Fibroblast of pulmonary artery (primary cell): ENCODE measurements around the gene ALDH1B1.

ENCODE experiments used
- DNase-seq: peaks from one replicate; pipeline ENCODE4 v3.0.0-alpha.2; 2010; ENCODE audit warnings: low read depth
- H3K4me3 ChIP-seq: replicated peaks from 2 replicates; pipeline ENCODE4 v1.5.1; 2011; ENCODE audit warnings: low read depth, mild to moderate bottlenecking, control low read depth, low read length, moderate library complexity
- TF ChIP-seq, protein P1 (sequence below): IDR thresholded peaks from 2 replicates; pipeline ENCODE4 v1.5.1; 2011; ENCODE audit warnings: mild to moderate bottlenecking, control low read depth, low read length, inconsistent platforms; ENCODE audit errors: missing control alignments

Gene ALDH1B1

DNA sequence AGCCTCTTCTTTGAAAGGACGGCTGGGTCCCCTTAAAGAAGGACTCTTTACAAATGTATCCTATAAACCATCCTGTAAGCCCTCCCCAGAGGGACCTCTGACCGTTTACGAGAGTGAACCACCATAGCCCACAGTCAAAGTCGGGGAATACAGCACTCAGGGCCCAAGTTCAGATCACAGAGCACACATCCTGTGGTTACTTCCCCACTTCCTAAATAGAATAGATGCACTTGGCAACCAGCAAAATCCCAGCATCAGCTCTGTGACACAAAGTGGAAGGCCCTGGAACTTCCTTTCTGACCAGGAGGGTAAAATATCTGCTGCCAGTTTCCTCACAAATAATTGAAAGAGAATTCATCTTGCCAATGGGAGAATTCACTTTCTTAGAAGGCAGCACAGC lies 38.6 kb downstream of the ALDH1B1 start:
- no peak overlapping the region for H3K4me3 ChIP-seq
- DNase-seq: no peak
- TF ChIP-seq, protein P1, sequence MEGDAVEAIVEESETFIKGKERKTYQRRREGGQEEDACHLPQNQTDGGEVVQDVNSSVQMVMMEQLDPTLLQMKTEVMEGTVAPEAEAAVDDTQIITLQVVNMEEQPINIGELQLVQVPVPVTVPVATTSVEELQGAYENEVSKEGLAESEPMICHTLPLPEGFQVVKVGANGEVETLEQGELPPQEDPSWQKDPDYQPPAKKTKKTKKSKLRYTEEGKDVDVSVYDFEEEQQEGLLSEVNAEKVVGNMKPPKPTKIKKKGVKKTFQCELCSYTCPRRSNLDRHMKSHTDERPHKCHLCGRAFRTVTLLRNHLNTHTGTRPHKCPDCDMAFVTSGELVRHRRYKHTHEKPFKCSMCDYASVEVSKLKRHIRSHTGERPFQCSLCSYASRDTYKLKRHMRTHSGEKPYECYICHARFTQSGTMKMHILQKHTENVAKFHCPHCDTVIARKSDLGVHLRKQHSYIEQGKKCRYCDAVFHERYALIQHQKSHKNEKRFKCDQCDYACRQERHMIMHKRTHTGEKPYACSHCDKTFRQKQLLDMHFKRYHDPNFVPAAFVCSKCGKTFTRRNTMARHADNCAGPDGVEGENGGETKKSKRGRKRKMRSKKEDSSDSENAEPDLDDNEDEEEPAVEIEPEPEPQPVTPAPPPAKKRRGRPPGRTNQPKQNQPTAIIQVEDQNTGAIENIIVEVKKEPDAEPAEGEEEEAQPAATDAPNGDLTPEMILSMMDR: no peak

DNA sequence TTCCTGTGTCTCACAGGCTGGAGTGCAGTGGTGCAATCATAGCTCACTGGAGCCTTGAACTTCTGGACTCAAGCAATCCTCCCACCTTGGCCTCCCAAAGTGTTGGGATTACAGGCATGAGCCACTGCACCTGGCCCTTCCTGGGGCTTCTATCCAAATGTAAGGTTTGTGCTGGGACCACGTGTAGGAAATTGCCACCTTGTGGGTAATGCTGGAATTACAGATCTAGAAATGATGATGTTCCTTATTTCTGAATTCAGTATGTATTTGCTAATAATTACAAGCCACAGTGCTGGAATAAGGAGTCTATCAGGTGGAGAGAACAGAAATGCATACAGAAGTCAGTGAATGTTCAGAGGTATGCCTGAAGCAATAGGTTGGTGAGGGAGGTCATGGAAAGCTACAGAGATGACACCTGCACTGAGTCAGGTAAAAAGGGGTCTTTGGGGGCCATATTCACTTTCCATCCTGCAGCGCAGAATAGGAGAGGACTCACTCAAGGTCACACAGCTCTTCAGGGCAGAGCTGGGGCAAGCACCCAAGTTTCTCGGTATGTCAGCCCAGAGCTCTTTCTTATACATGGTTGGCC lies 40.5 kb downstream of the ALDH1B1 start:
- DNase-seq: peak; percentile 64
- TF ChIP-seq, protein P1: peak; percentile 61

DNA sequence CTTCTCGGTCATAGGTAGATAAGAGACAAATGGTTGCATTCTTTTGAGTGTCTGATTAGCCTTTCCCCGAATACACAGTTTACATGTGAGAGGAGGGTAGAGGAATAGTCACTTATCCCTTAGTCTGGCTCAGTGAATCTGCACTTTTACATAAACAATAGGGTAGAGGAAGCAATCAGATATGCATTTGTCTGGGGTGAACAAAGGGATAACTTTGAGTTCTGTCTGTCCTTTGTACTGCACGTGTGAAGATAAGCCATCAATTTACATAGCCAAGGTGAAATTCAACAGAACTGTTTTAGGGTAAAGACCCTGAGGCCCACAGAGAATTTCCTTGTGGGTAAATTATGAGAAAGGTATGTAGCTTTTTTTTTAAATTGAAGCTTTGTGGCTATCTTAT lies 41.9 kb downstream of the ALDH1B1 start:
- DNase-seq: no peak
- no peak overlapping the region for H3K4me3 ChIP-seq
- TF ChIP-seq, protein P1: no peak

More for the DNA sequence above, 40.5 kb downstream of the ALDH1B1 start:
- no peak overlapping the region for H3K4me3 ChIP-seq

DNA sequence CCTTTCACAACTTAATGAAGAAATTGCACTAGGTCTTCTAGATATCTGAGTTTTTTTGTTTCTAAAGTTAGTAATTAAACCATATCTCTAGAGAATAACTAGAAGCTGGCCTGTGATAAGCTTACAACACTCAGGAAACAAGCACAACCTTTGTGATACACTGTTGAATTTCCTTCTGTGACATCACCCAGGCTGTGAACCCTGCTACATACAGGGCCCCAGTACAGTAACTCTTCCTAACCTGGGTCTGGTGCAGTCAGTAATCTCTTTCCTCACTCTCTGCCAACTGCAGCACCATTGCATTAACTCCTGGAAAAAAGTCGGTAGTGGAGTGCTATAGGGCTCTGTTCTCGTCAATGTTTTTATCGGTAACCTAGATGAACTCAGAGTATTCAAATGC lies 42.4 kb downstream of the ALDH1B1 start:
- TF ChIP-seq, protein P1: no peak
- no peak overlapping the region for H3K4me3 ChIP-seq
- no peak for DNase-seq

DNA sequence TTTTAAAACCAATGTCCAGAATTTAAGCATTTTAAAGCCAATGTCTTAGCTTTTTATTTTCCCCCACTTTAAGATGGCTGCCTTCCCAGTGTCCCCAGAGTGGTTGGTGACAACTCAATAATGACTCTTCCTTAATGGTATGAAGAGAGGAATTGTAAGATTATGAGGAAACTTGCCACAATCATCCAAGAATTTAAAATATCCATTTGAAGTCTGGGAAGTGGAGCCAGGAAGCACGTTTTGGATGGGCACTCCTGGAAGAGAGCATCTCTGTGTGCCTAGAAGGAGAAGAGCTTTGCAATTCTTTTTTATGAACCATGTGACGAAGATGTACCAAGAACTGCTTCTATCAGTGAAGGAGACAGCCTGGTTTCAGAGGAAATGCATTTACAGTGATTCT lies 43.0 kb downstream of the ALDH1B1 start:
- no peak overlapping the region for H3K4me3 ChIP-seq
- no peak for DNase-seq
- TF ChIP-seq, protein P1: no peak

DNA sequence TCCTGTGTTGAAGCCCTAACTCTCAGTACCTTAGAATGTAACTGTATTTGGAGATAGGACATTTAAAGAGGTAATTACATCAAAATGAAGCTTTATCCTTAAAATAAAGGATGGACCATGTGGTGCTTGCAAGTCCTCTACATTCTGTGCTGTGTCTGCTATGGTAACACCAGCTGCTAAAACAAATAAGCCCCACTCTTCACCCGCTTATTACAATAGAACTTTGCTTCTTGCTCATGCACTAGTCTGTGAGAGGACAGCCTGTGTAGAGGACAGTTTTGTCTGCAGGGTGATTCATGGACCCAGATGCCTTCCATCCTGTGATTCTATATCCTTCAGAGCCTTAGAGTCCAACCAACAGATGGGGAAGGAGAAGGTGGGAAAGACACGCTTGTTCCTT lies 44.2 kb downstream of the ALDH1B1 start:
- H3K4me3 ChIP-seq: no peak overlapping the region
- no peak for DNase-seq
- TF ChIP-seq, protein P1: no peak

DNA sequence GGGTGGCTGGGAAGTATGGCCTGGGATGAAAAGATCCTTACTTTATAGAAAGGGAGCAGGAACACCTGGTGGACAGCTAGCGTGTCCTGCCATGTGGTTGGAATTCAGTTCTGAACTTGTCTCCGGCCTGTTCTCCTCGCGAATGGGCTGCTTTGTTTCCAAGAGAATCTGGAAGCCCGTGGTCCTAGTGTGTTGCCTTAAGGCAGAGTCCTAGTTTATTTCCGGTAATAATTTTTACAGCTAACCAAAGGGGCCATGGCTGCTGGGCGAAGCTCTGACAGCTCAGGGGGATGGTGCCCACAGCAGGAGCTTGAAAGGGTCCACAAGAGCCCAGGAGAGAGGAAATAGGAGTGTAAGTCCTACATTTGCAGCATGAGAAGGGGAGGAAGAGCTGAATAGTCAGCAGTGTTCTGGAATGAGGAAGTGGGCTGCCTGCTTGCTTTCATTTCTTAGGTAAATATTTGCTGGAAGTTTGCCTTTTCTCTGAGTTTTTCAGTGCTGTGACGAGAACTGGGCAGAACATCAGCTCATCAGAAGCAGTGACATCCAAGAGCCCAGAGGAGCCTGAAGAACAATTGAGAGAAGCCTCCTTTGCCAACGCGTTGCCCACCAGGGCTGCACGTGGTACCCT lies 44.8 kb downstream of the ALDH1B1 start:
- H3K4me3 ChIP-seq: no peak overlapping the region
- TF ChIP-seq, protein P1: no peak
- DNase-seq: no peak
